Retinal pigment epithelial cell (primary cell): ENCODE data around the gene CDC7.

Source experiments
- DNase-seq: peaks from one replicate; pipeline ENCODE4 v3.0.0-alpha.2; 2010; ENCODE audit warnings: low read depth
- H3K4me3 ChIP-seq: 2 replicates; pipeline ENCODE4 v1.5.1; 2011; ENCODE audit warnings: mild to moderate bottlenecking, low read length, control low read depth, moderate library complexity
- CTCF ChIP-seq: conservative IDR thresholded peaks from 2 replicates; pipeline ENCODE4 v1.5.1; 2011; ENCODE audit warnings: low read depth, low read length, control low read depth, inconsistent platforms

Gene CDC7

GRCh38 chr1:91537281-91537986 lies 36.8 kb downstream of the CDC7 start:
- H3K4me3 ChIP-seq: no peak overlapping the region

GRCh38 chr1:91537987-91538304 lies 37.3 kb downstream of the CDC7 start:
- no peak for TF ChIP-seq CTCF
- DNase-seq: no peak
- no peak overlapping the region for H3K4me3 ChIP-seq

More at GRCh38 chr1:91537281-91537986, 36.8 kb downstream of the CDC7 start:
- no peak for DNase-seq
- no peak for TF ChIP-seq CTCF

GRCh38 chr1:91540910-91541309 lies 40.3 kb downstream of the CDC7 start:
- TF ChIP-seq CTCF: no peak

GRCh38 chr1:91541918-91542533 lies 41.4 kb downstream of the CDC7 start:
- no peak for DNase-seq
- TF ChIP-seq CTCF: no peak
- H3K4me3 ChIP-seq: no peak overlapping the region

More at GRCh38 chr1:91540910-91541309, 40.3 kb downstream of the CDC7 start:
- no peak overlapping the region for H3K4me3 ChIP-seq
- DNase-seq: no peak

- TF ChIP-seq CTCF: no peak
- H3K4me3 ChIP-seq: no peak overlapping the region
- DNase-seq: no peak
Observed at GRCh38 chr1:91545506-91546300, 45.1 kb downstream of the CDC7 start.

- no peak for TF ChIP-seq CTCF
- no peak for DNase-seq
- H3K4me3 ChIP-seq: no peak overlapping the region
Observed at GRCh38 chr1:91546301-91546581, 45.6 kb downstream of the CDC7 start.

GRCh38 chr1:91546876-91547275 lies 46.2 kb downstream of the CDC7 start:
- no peak overlapping the region for H3K4me3 ChIP-seq
- DNase-seq: no peak
- TF ChIP-seq CTCF: no peak
